AG10803 (cell line): ENCODE results near the gene UGP2.
"Not testable (repeated sequence)": the region's sequence is repeated elsewhere in the genome, so short reads cannot be mapped to it uniquely, and the experiment has no call there.

ENCODE experiments used
- DNase-seq: peaks from one replicate; pipeline ENCODE4 v3.0.0; 2010; ENCODE audit warnings: low read depth
- H3K4me3 ChIP-seq: 2 replicates; pipeline ENCODE4 v1.5.1; 2011; ENCODE audit warnings: mild to moderate bottlenecking, low read length, control low read depth
- CTCF ChIP-seq: conservative IDR thresholded peaks from 2 replicates; pipeline ENCODE4 v1.5.1; 2011; ENCODE audit warnings: mild to moderate bottlenecking, low read length, control low read depth, inconsistent platforms

The UGP2 gene

GRCh38 chr2:63846487-63846886 lies 4.8 kb downstream of the UGP2 start:
- TF ChIP-seq CTCF = no peak
- H3K4me3 ChIP-seq = no peak overlapping the region
- DNase-seq = no peak

DNA sequence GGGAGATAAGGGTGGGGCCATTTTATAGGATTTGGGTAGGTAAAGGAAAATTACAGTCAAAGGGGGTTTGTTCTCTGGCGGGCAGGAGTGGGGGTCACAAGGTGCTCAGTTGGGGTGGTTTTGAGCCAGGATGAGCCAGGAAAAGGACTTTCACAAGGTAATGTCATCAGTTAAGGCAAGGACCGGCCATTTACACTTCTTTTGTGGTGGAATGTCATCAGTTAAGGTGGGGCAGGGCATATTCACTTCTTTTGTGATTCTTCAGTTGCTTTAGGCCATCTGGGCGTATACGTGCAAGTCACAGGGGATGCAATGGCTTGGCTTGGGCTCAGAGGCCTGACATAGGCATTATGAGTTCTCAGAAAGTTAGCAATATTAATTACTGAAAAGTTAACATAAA lies 5.9 kb downstream of the UGP2 start:
- not testable (repeated sequence) for H3K4me3 ChIP-seq

GRCh38 chr2:63849381-63850203 lies 7.9 kb downstream of the UGP2 start:
- peak; percentile 88 for DNase-seq
- no peak for TF ChIP-seq CTCF
- H3K4me3 ChIP-seq = peak overlapping the region; percentile 21

More for the DNA sequence above, 5.9 kb downstream of the UGP2 start:
- not testable (repeated sequence) for DNase-seq

GRCh38 chr2:63850204-63850571 lies 8.5 kb downstream of the UGP2 start:
- no peak for DNase-seq
- no peak for TF ChIP-seq CTCF
- H3K4me3 ChIP-seq = no peak overlapping the region

DNA sequence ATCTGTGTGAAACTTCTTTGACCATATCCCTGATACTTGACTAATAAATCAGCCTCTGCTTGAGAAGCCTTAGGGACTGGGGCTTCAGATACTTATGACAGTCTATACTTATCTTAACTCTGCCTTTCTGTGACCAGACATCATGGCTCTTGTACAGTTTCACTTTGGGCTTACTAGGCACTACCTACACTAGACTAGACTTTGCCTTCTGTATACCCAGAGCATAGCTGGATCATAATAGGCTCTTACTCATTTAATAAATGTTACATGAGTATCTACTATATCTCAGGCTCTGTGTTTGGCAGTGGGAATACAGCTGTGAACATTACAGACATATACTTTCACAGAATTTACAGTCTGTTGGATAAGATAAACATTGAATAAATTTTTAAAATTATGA lies 9.0 kb downstream of the UGP2 start:
- H3K4me3 ChIP-seq = no peak overlapping the region
- TF ChIP-seq CTCF = no peak
- DNase-seq = no peak

GRCh38 chr2:63851691-63852311 lies 10.1 kb downstream of the UGP2 start:
- no peak for DNase-seq
- no peak overlapping the region for H3K4me3 ChIP-seq
- no peak for TF ChIP-seq CTCF

GRCh38 chr2:63853527-63854310 lies 12.0 kb downstream of the UGP2 start:
- no peak for TF ChIP-seq CTCF
- no peak overlapping the region for H3K4me3 ChIP-seq
- peak; percentile 27 for DNase-seq
